BE2C (cell line): ENCODE results near the gene TBC1D21.

ENCODE experiments used
- DNase-seq: peaks from one replicate; pipeline ENCODE4 v3.0.0-alpha.2; 2020
- H3K27me3 ChIP-seq: fragments of 250-450 bp; sonication (Bioruptor Pico); 2 replicates; pipeline ENCODE4 v1.5.1; 2020; ENCODE audit warnings: mild to moderate bottlenecking
- H3K36me3 ChIP-seq: fragments of 250-450 bp; sonication (Bioruptor Pico); 2 replicates; pipeline ENCODE4 v1.5.1; 2020; ENCODE audit warnings: mild to moderate bottlenecking
- H3K4me1 ChIP-seq: fragments of 250-450 bp; sonication (Bioruptor Pico); 2 replicates; pipeline ENCODE4 v1.5.1; 2020
- H3K4me3 ChIP-seq: 2 replicates; pipeline ENCODE4 v1.5.1; 2011; ENCODE audit warnings: low read depth, low read length
- H3K9me3 ChIP-seq: fragments of 250-450 bp; sonication (Bioruptor Pico); 2 replicates; pipeline ENCODE4 v1.5.1; 2020
- TF ChIP-seq, protein P1 (sequence below): IDR thresholded peaks from 2 replicates; pipeline ENCODE4 v1.5.1; 2012; ENCODE audit warnings: mild to moderate bottlenecking, low read depth, low read length

Gene TBC1D21

GRCh38 chr15:73844356-73844755 lies 29.0 kb upstream of the TBC1D21 start:
- Histone ChIP-seq H3K4me1 (no peaks in the 10 kb centered on the region; the same call in 1 of the 2 replicates), H3K27me3 (peaks cover 19% of the 10 kb centered on the region), H3K9me3 (no peaks in the 10 kb centered on the region), H3K4me3 (no peak overlapping the region), H3K36me3 (no peaks in the 10 kb centered on the region)
- TF ChIP-seq, protein P1, sequence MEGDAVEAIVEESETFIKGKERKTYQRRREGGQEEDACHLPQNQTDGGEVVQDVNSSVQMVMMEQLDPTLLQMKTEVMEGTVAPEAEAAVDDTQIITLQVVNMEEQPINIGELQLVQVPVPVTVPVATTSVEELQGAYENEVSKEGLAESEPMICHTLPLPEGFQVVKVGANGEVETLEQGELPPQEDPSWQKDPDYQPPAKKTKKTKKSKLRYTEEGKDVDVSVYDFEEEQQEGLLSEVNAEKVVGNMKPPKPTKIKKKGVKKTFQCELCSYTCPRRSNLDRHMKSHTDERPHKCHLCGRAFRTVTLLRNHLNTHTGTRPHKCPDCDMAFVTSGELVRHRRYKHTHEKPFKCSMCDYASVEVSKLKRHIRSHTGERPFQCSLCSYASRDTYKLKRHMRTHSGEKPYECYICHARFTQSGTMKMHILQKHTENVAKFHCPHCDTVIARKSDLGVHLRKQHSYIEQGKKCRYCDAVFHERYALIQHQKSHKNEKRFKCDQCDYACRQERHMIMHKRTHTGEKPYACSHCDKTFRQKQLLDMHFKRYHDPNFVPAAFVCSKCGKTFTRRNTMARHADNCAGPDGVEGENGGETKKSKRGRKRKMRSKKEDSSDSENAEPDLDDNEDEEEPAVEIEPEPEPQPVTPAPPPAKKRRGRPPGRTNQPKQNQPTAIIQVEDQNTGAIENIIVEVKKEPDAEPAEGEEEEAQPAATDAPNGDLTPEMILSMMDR, result no peak
- no peak for DNase-seq

GRCh38 chr15:73845507-73845906 lies 27.9 kb upstream of the TBC1D21 start:
- Histone ChIP-seq H3K36me3 (no peaks in the 10 kb centered on the region), H3K9me3 (no peaks in the 10 kb centered on the region), H3K4me1 (no peaks in the 10 kb centered on the region), H3K4me3 (no peak overlapping the region), H3K27me3 (peaks cover 19% of the 10 kb centered on the region)
- TF ChIP-seq, protein P1, result no peak
- no peak for DNase-seq

DNA sequence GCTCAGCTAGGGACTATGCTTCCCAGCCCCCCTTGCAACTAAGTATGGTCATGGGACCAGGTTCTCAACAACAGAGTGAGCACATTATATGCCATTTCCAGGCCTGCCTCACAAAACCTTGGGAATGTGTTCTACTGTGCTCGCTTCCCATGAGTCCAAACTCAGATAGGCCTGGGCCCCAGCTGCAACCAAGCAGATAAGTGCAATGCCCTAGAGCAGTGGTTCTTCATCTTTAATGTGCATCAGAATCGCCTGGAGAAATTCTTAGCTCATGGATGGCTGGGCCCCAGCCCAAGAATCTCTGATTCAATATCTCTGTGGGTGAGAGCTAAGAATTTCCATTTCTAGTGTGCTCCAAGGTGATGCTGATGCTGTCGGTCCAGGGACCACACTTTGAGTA lies 27.5 kb upstream of the TBC1D21 start:
- H3K4me3 ChIP-seq, result no peak overlapping the region
- H3K9me3 ChIP-seq, result no peaks in the 10 kb centered on the region
- no peaks in the 10 kb centered on the region for H3K4me1 ChIP-seq
- no peaks in the 10 kb centered on the region for H3K36me3 ChIP-seq
- H3K27me3 ChIP-seq, result peaks cover 15% of the 10 kb centered on the region
- TF ChIP-seq, protein P1, result no peak
- DNase-seq, result no peak

GRCh38 chr15:73849641-73850040 lies 23.7 kb upstream of the TBC1D21 start:
- Histone ChIP-seq H3K4me1 (no peaks in the 10 kb centered on the region), H3K36me3 (no peaks in the 10 kb centered on the region), H3K9me3 (no peaks in the 10 kb centered on the region), H3K4me3 (no peak overlapping the region), H3K27me3 (no peaks in the 10 kb centered on the region)
- no peak for DNase-seq
- TF ChIP-seq, protein P1, result no peak

- H3K4me1 ChIP-seq, result no peaks in the 10 kb centered on the region
- H3K27me3 ChIP-seq, result no peaks in the 10 kb centered on the region
- no peak overlapping the region for H3K4me3 ChIP-seq
- TF ChIP-seq, protein P1, result no peak
- no peaks in the 10 kb centered on the region for H3K36me3 ChIP-seq
- H3K9me3 ChIP-seq, result no peaks in the 10 kb centered on the region
- DNase-seq, result no peak
These were observed 23.1 kb upstream of the TBC1D21 start for GRCh38 chr15:73850228-73850627.

- H3K27me3 ChIP-seq, result no peaks in the 10 kb centered on the region
- peaks cover 5% of the 10 kb centered on the region; the same call in 1 of the 2 replicates for H3K4me1 ChIP-seq
- no peaks in the 10 kb centered on the region for H3K36me3 ChIP-seq
- no peaks in the 10 kb centered on the region for H3K9me3 ChIP-seq
- H3K4me3 ChIP-seq, result no peak overlapping the region
- TF ChIP-seq, protein P1, result no peak
- no peak for DNase-seq
These were observed 21.7 kb upstream of the TBC1D21 start for GRCh38 chr15:73851689-73852088.
